Measurements from ENCODE around the gene KCTD3. TPM values are rescaled to one million over a fixed set of nuclear protein-coding genes. Genes with fewer than 3 reads are reported as not detected.

Gene KCTD3
- total and polyA plus RNA-seq, 2 of the 13 experiments (the other 11 are each of a cell fraction or from before 2014, with no cell fraction given) = 49.8 to 68.1 TPM

DNA sequence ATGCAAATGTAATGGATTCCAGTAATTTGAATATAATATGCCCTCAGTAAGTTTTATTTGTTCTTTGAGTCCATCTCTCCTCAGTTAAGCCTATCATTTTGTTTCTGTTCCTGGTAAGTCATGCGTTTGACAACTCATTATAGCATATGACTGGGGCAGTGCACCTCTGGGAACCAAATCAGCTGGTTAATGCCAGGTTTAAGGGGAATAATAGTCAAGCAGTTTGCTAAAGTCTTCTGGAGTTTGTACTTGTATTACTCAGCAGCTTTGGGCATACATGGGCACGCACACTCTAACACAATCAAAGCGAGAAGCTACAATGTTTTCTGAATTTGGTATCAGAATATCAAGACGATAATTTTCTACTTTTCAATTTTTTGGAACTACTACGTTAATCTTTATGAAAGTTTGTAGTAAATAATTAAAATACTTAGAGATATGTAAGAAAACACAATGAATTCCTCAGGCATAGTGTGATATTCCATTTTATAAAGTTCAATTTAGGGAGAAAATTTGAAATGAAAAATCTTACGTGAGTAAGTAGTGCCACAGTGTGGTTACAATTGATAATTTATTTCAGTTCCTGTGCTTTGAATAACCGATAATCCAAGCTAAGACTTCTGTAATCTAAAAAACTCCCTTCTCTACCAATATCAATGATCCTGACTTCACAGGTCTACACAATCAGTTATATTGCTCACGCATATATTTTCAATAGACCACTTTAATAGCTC lies 43.8 kb upstream of the KCTD3 start:
- ATAC-seq (no peak), FAIRE-seq (no peak), DNase-seq (ENCODE audit: low spot score) (no peak)
- Histone ChIP-seq H3K9me3 (ENCODE audit: low read length) (no peaks in the 10 kb centered on the region), H3K27ac (ENCODE audit: extremely low read length, insufficient read depth, low read length) (no peak overlapping the region), H3K4me1 (ENCODE audit: insufficient read depth, low read length) (no peaks in the 10 kb centered on the region), H4K20me1 (ENCODE audit: insufficient read depth, low read length) (no peaks in the 10 kb centered on the region), H3K27me3 (ENCODE audit: control insufficient read depth in 1 of 2, insufficient read depth in 2 of 2, low read length in 2 of 2) (no peaks in the 10 kb centered on the region), H3K4me3 (replicated peaks in 1 of 3; ENCODE audit: insufficient read depth in 1 of 3, low read depth in 2 of 3, low read length in 3 of 3) (no peak overlapping the region), H2AFZ (ENCODE audit: low read length) (no peak overlapping the region), H3K36me3 (replicated peaks in 1 of 2; ENCODE audit: control insufficient read depth in 1 of 2, insufficient read depth in 2 of 2, low read length in 2 of 2) (no peaks in the 10 kb centered on the region), H3K9ac (ENCODE audit: insufficient read depth, low read depth, low read length) (no peak overlapping the region), H3K79me2 (ENCODE audit: insufficient read depth, low read length) (no peaks in the 10 kb centered on the region), H3K4me2 (ENCODE audit: low read depth, low read length) (no peak overlapping the region)
- peak; percentile 9; the same call in 1 of the 2 replicates for TF ChIP-seq STAG1 (CRISPR knock-in tag; IDR thresholded peaks at IDR 0.05)
- no peak for TF ChIP-seq XBP1 (CRISPR knock-in tag; IDR thresholded peaks at IDR 0.05)
- WGBS (ENCODE audit: low lambda C conversion rate) = 31% methylated on average over 8 of the region's 8 CpGs
- ChIA-PET POLR2A (no interaction called here), CTCF (ENCODE audit: low intra/inter-chr PET ratio, low total read pairs) (no interaction called here)
- in situ Hi-C loops (cut with HindIII; ENCODE audit: extremely low pct_ligation_motif_present, low pct_unique_long_range_greater_than_20kb) (loop anchor here (10.0 kb wide), 2 partner anchors 708 to 868 kb away; no protein-coding TSS in a partner anchor), intact Hi-C loops (cut with micrococcal nuclease; ENCODE audit: unreplicated experiment) (loop anchor here (10.0 kb wide), 1 partner anchor 1188 kb away; no protein-coding TSS in a partner anchor)
- no TSS peak for BruUV-seq (replicated peaks)

GRCh38 chr1:215523906-215524305 lies 43.2 kb upstream of the KCTD3 start:
- no peak for FAIRE-seq
- H3K36me3 ChIP-seq (replicated peaks in 1 of 2; ENCODE audit: control insufficient read depth in 1 of 2, insufficient read depth in 2 of 2, low read length in 2 of 2) = no peaks in the 10 kb centered on the region
- TF ChIP-seq ZNF816 (CRISPR knock-in tag; IDR thresholded peaks at IDR 0.05; ENCODE audit: borderline replicate concordance) = no peak
- no peak for TF ChIP-seq ZNF616 (CRISPR knock-in tag; IDR thresholded peaks at IDR 0.05; ENCODE audit: low read depth)
- no peak for TF ChIP-seq MEIS2 (CRISPR knock-in tag; IDR thresholded peaks at IDR 0.05)
- no peak for TF ChIP-seq RAD21 (CRISPR knock-in tag; IDR thresholded peaks at IDR 0.05)
- no peak for TF ChIP-seq ZNF138 (CRISPR knock-in tag; IDR thresholded peaks at IDR 0.05; ENCODE audit: low read depth)
- TF ChIP-seq, protein P1, sequence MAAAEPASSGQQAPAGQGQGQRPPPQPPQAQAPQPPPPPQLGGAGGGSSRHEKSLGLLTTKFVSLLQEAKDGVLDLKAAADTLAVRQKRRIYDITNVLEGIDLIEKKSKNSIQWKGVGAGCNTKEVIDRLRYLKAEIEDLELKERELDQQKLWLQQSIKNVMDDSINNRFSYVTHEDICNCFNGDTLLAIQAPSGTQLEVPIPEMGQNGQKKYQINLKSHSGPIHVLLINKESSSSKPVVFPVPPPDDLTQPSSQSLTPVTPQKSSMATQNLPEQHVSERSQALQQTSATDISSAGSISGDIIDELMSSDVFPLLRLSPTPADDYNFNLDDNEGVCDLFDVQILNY (CRISPR knock-in tag; conservative IDR thresholded peaks at IDR 0.05) = no peak
- TF ChIP-seq NFKB2 (CRISPR knock-in tag; IDR thresholded peaks at IDR 0.05; ENCODE audit: borderline replicate concordance) = no peak
- TF ChIP-seq ZNF75D (CRISPR knock-in tag; IDR thresholded peaks at IDR 0.05; ENCODE audit: borderline replicate concordance) = no peak
- TF ChIP-seq, protein P2, sequence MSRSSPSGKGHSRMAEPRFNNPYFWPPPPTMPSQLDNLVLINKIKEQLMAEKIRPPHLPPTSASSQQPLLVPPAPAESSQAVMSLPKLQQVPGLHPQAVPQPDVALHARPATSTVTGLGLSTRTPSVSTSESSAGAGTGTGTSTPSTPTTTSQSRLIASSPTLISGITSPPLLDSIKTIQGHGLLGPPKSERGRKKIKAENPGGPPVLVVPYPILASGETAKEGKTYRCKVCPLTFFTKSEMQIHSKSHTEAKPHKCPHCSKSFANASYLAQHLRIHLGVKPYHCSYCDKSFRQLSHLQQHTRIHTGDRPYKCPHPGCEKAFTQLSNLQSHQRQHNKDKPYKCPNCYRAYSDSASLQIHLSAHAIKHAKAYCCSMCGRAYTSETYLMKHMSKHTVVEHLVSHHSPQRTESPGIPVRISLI (CRISPR knock-in tag; IDR thresholded peaks at IDR 0.05; ENCODE audit: borderline replicate concordance) = no peak
- no peak for TF ChIP-seq MYPOP (CRISPR knock-in tag; IDR thresholded peaks at IDR 0.05)
- TF ChIP-seq SNAI1 (CRISPR knock-in tag; IDR thresholded peaks at IDR 0.05; ENCODE audit: borderline replicate concordance) = no peak
- TF ChIP-seq ISL2 (CRISPR knock-in tag; IDR thresholded peaks at IDR 0.05) = no peak

More at GRCh38 chr1:215523906-215524305, 43.2 kb upstream of the KCTD3 start:
- ChIA-PET CTCF (ENCODE audit: low intra/inter-chr PET ratio, low total read pairs) (no interaction called here), POLR2A (no interaction called here)
- BruUV-seq (replicated peaks) = no TSS peak
- Histone ChIP-seq H3K4me1 (ENCODE audit: insufficient read depth, low read length) (no peaks in the 10 kb centered on the region), H3K79me2 (ENCODE audit: insufficient read depth, low read length) (no peaks in the 10 kb centered on the region), H2AFZ (ENCODE audit: low read length) (no peak overlapping the region), H3K9me3 (ENCODE audit: low read length) (no peaks in the 10 kb centered on the region), H4K20me1 (ENCODE audit: insufficient read depth, low read length) (no peaks in the 10 kb centered on the region), H3K27ac (ENCODE audit: extremely low read length, insufficient read depth, low read length) (no peak overlapping the region), H3K4me2 (ENCODE audit: low read depth, low read length) (no peak overlapping the region), H3K4me3 (replicated peaks in 1 of 3; ENCODE audit: insufficient read depth in 1 of 3, low read depth in 2 of 3, low read length in 3 of 3) (no peak overlapping the region), H3K27me3 (ENCODE audit: control insufficient read depth in 1 of 2, insufficient read depth in 2 of 2, low read length in 2 of 2) (no peaks in the 10 kb centered on the region), H3K9ac (ENCODE audit: insufficient read depth, low read depth, low read length) (no peak overlapping the region)
- ATAC-seq = no peak
- 3% methylated on average over 2 of the region's 2 CpGs for WGBS (ENCODE audit: low lambda C conversion rate)
- DNase-seq (ENCODE audit: low spot score) = no peak
- in situ Hi-C loops (cut with HindIII; ENCODE audit: extremely low pct_ligation_motif_present, low pct_unique_long_range_greater_than_20kb) (loop anchor here (10.0 kb wide), 2 partner anchors 709 to 869 kb away; no protein-coding TSS in a partner anchor), intact Hi-C loops (cut with micrococcal nuclease; ENCODE audit: unreplicated experiment) (loop anchor here (10.0 kb wide), 1 partner anchor 1189 kb away; no protein-coding TSS in a partner anchor)

All from HepG2 (cell line).